CD4-positive, alpha-beta memory T cell (primary cell): Measurements from ENCODE around the gene COPS8. TPM values are rescaled to one million over a fixed set of nuclear protein-coding genes. Genes with fewer than 3 reads are reported as not detected.

Source experiments
- CTCF ChIA-PET: fragments of 350-600 bp; sonication (Branson Sonifier 250); formaldehyde crosslinking; loops from one replicate; lab custom pipeline; 2021; ENCODE audit warnings: inconsistent platforms; ENCODE audit not compliant: partially characterized antibody; lab: Charles Lee
- POLR2A ChIA-PET: fragments of 350-600 bp; sonication (Branson Sonifier 250); formaldehyde crosslinking; loops from one replicate; lab custom pipeline; 2021; ENCODE audit not compliant: partially characterized antibody; lab: Charles Lee
- DNase-seq, 5 donors: peaks; one replicate each; pipeline versions ENCODE4 v3.0.0 to v3.0.0-alpha.2; 2020 to 2022; ENCODE audit warnings: mixed read lengths in 1 of 5
- H3K27ac ChIP-seq: one replicate; pipeline ENCODE4 v1.7.0; 2013; ENCODE audit warnings: low read depth, low read length
- H3K27me3 ChIP-seq: 2 replicates; pipeline ENCODE4 v1.7.0; 2013; ENCODE audit warnings: mild to moderate bottlenecking, low read length, moderate library complexity; ENCODE audit not compliant: insufficient read depth
- H3K36me3 ChIP-seq: 2 replicates; pipeline ENCODE4 v1.7.0; 2013; ENCODE audit warnings: mild to moderate bottlenecking, low read length, moderate library complexity; ENCODE audit not compliant: insufficient read depth
- H3K4me1 ChIP-seq: 2 replicates; pipeline ENCODE4 v1.7.0; 2013; ENCODE audit warnings: mild to moderate bottlenecking, low read length, moderate library complexity; ENCODE audit not compliant: insufficient read depth
- H3K4me3 ChIP-seq, 2 donors: one replicate each; pipeline ENCODE4 v1.7.0; 2013; ENCODE audit warnings: low read length in 2 of 2, mild to moderate bottlenecking in 1 of 2
- H3K9me3 ChIP-seq, 2 donors: one replicate each; pipeline ENCODE4 v1.7.0; 2013; ENCODE audit warnings: low read length in 2 of 2, control low read depth in 1 of 2; ENCODE audit not compliant: control insufficient read depth in 1 of 2
- H3K27ac Mint-ChIP-seq, 7 donors: one replicate each; pipeline ENCODE4 v1.8.0; 2020 to 2021; ENCODE audit warnings: mixed read lengths in 7 of 7, mild to moderate bottlenecking in 6 of 7, inconsistent platforms in 3 of 7, moderate library complexity in 3 of 7
- H3K27me3 Mint-ChIP-seq, 2 donors: one replicate each; pipeline ENCODE4 v1.8.0; 2020 to 2021; ENCODE audit warnings: mixed read lengths in 2 of 2
- H3K36me3 Mint-ChIP-seq, 2 donors: one replicate each; pipeline ENCODE4 v1.8.0; 2020 to 2021; ENCODE audit warnings: mixed read lengths in 2 of 2, inconsistent platforms in 1 of 2, mild to moderate bottlenecking in 1 of 2
- H3K4me1 Mint-ChIP-seq, 4 donors: one replicate each; pipeline ENCODE4 v1.8.0; 2020 to 2021; ENCODE audit warnings: mixed read lengths in 4 of 4, mild to moderate bottlenecking in 1 of 4
- H3K4me3 Mint-ChIP-seq, 8 donors: one replicate each; pipeline ENCODE4 v1.8.0; 2020 to 2021; ENCODE audit warnings: mixed read lengths in 8 of 8, mild to moderate bottlenecking in 7 of 8, moderate library complexity in 6 of 8, inconsistent platforms in 3 of 8
- H3K9me3 Mint-ChIP-seq, 8 donors: one replicate each; pipeline ENCODE4 v1.8.0; 2020 to 2021; ENCODE audit warnings: mixed read lengths in 8 of 8, mild to moderate bottlenecking in 5 of 8, inconsistent platforms in 3 of 8, moderate library complexity in 1 of 8
- intact Hi-C: fragments of 100-400 bp; cut with micrococcal nuclease; formaldehyde crosslinking; loops from one replicate; pipeline ENCODE4 v1.15.1; 2023
- polyA plus RNA-seq, 2 donors: library from polyadenylated mRNA; unstranded; fragments of 300-500 nt; fragmentation: Illumina TruSeq; gene quantifications; one replicate each; pipeline ENCODE4 v1.2.3, GENCODE V29; 2021
- total RNA-seq, 2 experiments: library from RNA; stranded (reverse); gene quantifications; one replicate each; pipeline ENCODE4 v1.2.3, GENCODE V29; 2021

Gene COPS8
- total and polyA plus RNA-seq, 4 experiments from 2014 or later: 33.4 to 105 (median 52.8) TPM

GRCh38 chr2:237134321-237135230 lies 48.9 kb downstream of the COPS8 start:
- no peaks in the 10 kb centered on the region for H3K9me3 Mint-ChIP-seq
- no peaks in the 10 kb centered on the region for H3K27me3 ChIP-seq
- no peak overlapping the region for H3K4me3 ChIP-seq
- no peaks in the 10 kb centered on the region for H3K36me3 Mint-ChIP-seq
- no peak overlapping the region for H3K4me3 Mint-ChIP-seq
- CTCF ChIA-PET: interaction anchor here (1.1 kb wide), 1 partner anchor 438 kb away, joined by 4 read pairs; no protein-coding TSS in a partner anchor
- H3K9me3 ChIP-seq: no peaks in the 10 kb centered on the region
- H3K27ac Mint-ChIP-seq: no peak overlapping the region
- H3K4me1 Mint-ChIP-seq: no peaks in the 10 kb centered on the region
- no peaks in the 10 kb centered on the region for H3K4me1 ChIP-seq
- intact Hi-C loops: no loop called here
- DNase-seq: no peak
- H3K36me3 ChIP-seq: no peaks in the 10 kb centered on the region
- H3K27me3 Mint-ChIP-seq: no peaks in the 10 kb centered on the region
- POLR2A ChIA-PET: no interaction called here
- H3K27ac ChIP-seq: no peak overlapping the region

GRCh38 chr2:237136824-237137223 lies 51.1 kb downstream of the COPS8 start:
- CTCF ChIA-PET: no interaction called here

GRCh38 chr2:237137626-237138323 lies 52.1 kb downstream of the COPS8 start:
- H3K27me3 ChIP-seq: no peaks in the 10 kb centered on the region
- no peaks in the 10 kb centered on the region for H3K9me3 ChIP-seq
- intact Hi-C loops: no loop called here
- no peaks in the 10 kb centered on the region for H3K36me3 Mint-ChIP-seq
- DNase-seq: no peak
- ChIA-PET POLR2A (no interaction called here), CTCF (no interaction called here)
- no peak overlapping the region for H3K27ac ChIP-seq
- no peaks in the 10 kb centered on the region for H3K4me1 Mint-ChIP-seq
- no peak overlapping the region for H3K4me3 Mint-ChIP-seq
- no peaks in the 10 kb centered on the region for H3K4me1 ChIP-seq
- no peaks in the 10 kb centered on the region for H3K9me3 Mint-ChIP-seq
- H3K27ac Mint-ChIP-seq: no peak overlapping the region
- no peaks in the 10 kb centered on the region for H3K36me3 ChIP-seq
- peaks cover 0 to 3% of the 10 kb centered on the region in 2 donors for H3K27me3 Mint-ChIP-seq
- H3K4me3 ChIP-seq: no peak overlapping the region

More at GRCh38 chr2:237136824-237137223, 51.1 kb downstream of the COPS8 start:
- no peaks in the 10 kb centered on the region for H3K4me1 Mint-ChIP-seq
- H3K36me3 Mint-ChIP-seq: no peaks in the 10 kb centered on the region
- H3K9me3 Mint-ChIP-seq: no peaks in the 10 kb centered on the region
- Histone ChIP-seq H3K9me3 (no peaks in the 10 kb centered on the region), H3K4me1 (no peaks in the 10 kb centered on the region), H3K27ac (no peak overlapping the region), H3K36me3 (no peaks in the 10 kb centered on the region), H3K27me3 (no peaks in the 10 kb centered on the region), H3K4me3 (no peak overlapping the region)
- peak overlapping the region in 1 of 7 donors; percentile 49 for H3K27ac Mint-ChIP-seq
- intact Hi-C loops: no loop called here
- H3K4me3 Mint-ChIP-seq: no peak overlapping the region
- H3K27me3 Mint-ChIP-seq: peaks cover 0 to 3% of the 10 kb centered on the region in 2 donors
- POLR2A ChIA-PET: no interaction called here
- no peak for DNase-seq

- H3K4me1 Mint-ChIP-seq: no peaks in the 10 kb centered on the region
- no peaks in the 10 kb centered on the region for H3K9me3 ChIP-seq
- peaks cover 2 to 4% of the 10 kb centered on the region in 2 donors for H3K27me3 Mint-ChIP-seq
- H3K4me1 ChIP-seq: no peaks in the 10 kb centered on the region
- DNase-seq: no peak
- ChIA-PET CTCF (no interaction called here), POLR2A (no interaction called here)
- H3K4me3 Mint-ChIP-seq: no peak overlapping the region
- H3K27ac Mint-ChIP-seq: no peak overlapping the region
- H3K27ac ChIP-seq: no peak overlapping the region
- H3K4me3 ChIP-seq: no peak overlapping the region
- no peaks in the 10 kb centered on the region for H3K27me3 ChIP-seq
- intact Hi-C loops: no loop called here
- no peaks in the 10 kb centered on the region for H3K36me3 ChIP-seq
- H3K36me3 Mint-ChIP-seq: peaks cover 0 to under 1% of the 10 kb centered on the region in 2 donors
- peaks cover 0 to 3% (median 0%) of the 10 kb centered on the region in 8 donors for H3K9me3 Mint-ChIP-seq
Measured at GRCh38 chr2:237139123-237139675, 53.5 kb downstream of the COPS8 start.

GRCh38 chr2:237140689-237141285 lies 55.1 kb downstream of the COPS8 start:
- Histone ChIP-seq H3K9me3 (no peaks in the 10 kb centered on the region), H3K27me3 (no peaks in the 10 kb centered on the region), H3K36me3 (no peaks in the 10 kb centered on the region), H3K4me3 (no peak overlapping the region), H3K27ac (no peak overlapping the region), H3K4me1 (no peaks in the 10 kb centered on the region)
- no peak for DNase-seq
- Mint-ChIP-seq H3K27me3 (peaks cover 2 to 7% of the 10 kb centered on the region in 2 donors), H3K27ac (no peak overlapping the region), H3K36me3 (peaks cover under 1 to 4% of the 10 kb centered on the region in 2 donors), H3K4me1 (no peaks in the 10 kb centered on the region), H3K9me3 (peaks cover 0 to 11% (median 6%) of the 10 kb centered on the region in 8 donors), H3K4me3 (no peak overlapping the region)
- ChIA-PET POLR2A (no interaction called here), CTCF (no interaction called here)
- intact Hi-C loops: no loop called here

- H3K9me3 ChIP-seq: no peaks in the 10 kb centered on the region
- H3K27ac ChIP-seq: no peak overlapping the region
- no peaks in the 10 kb centered on the region for H3K27me3 ChIP-seq
- H3K27ac Mint-ChIP-seq: no peak overlapping the region
- peaks cover 0 to 19% (median 13%) of the 10 kb centered on the region in 8 donors for H3K9me3 Mint-ChIP-seq
- H3K27me3 Mint-ChIP-seq: peaks cover 5 to 7% of the 10 kb centered on the region in 2 donors
- intact Hi-C loops: no loop called here
- no peaks in the 10 kb centered on the region for H3K4me1 Mint-ChIP-seq
- no peak overlapping the region for H3K4me3 Mint-ChIP-seq
- H3K4me1 ChIP-seq: no peaks in the 10 kb centered on the region
- H3K4me3 ChIP-seq: no peak overlapping the region
- POLR2A ChIA-PET: no interaction called here
- peaks cover 4% of the 10 kb centered on the region in 2 donors for H3K36me3 Mint-ChIP-seq
- no peaks in the 10 kb centered on the region for H3K36me3 ChIP-seq
- DNase-seq: no peak
- CTCF ChIA-PET: no interaction called here
Measured at GRCh38 chr2:237141571-237142051, 55.9 kb downstream of the COPS8 start.
